22Rv1 (cell line): ENCODE data around the gene ZBTB7A.

Experiments used
- H3K27ac ChIP-seq: fragments of 450-650 bp; 2 replicates; pipeline ENCODE4 v1.5.1; 2017
- ZFX ChIP-seq: fragments of 450-650 bp; IDR thresholded peaks from 2 replicates; pipeline ENCODE4 v1.6.1; 2017; ENCODE audit warnings: antibody characterized with exemption, borderline replicate concordance
- TF ChIP-seq, protein P1 (sequence below): fragments of 450-650 bp; IDR thresholded peaks from 2 replicates; pipeline ENCODE4 v1.5.1; 2017; ENCODE audit warnings: mild to moderate bottlenecking

ZBTB7A gene

DNA sequence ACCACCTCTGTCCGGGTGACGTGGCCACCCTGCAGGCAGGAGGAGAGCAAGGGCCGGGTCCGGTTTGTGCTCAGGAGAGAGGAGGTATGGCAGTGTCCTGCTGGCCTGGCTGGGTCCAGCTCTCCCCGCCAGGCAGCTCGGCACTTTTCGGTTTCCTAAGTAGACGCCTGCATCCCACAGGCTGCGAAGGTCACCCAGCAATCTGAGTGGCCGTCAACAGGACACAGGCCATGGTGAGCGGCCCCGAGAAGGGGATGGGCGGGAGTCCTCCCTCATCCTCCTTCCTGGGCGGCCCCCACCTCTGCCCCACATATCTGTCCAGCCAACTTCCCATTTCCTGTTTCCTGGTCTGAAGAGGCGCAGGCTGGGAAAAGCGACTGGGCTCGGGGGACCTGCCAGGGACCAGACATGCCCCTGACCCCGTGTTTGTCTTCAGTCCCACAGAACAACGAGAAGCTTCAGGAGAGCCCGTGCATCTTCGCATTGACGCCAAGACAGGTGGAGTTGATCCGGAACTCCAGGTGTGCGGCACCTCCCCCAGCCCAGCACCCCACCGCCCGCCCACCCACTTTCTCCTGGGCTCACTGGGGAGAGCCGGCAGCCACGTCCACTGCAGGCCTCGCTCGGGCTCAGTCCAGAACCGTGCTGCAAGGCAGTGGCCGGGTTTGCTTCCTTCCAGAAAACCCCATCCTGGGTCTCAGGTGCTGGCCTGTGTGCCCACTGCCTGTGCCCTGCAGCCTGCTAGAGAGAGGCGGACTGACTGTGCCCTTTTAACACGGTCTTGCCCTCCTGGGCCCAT is 42.9 kb downstream of the ZBTB7A start:
- TF ChIP-seq ZFX: no peak
- TF ChIP-seq, protein P1, sequence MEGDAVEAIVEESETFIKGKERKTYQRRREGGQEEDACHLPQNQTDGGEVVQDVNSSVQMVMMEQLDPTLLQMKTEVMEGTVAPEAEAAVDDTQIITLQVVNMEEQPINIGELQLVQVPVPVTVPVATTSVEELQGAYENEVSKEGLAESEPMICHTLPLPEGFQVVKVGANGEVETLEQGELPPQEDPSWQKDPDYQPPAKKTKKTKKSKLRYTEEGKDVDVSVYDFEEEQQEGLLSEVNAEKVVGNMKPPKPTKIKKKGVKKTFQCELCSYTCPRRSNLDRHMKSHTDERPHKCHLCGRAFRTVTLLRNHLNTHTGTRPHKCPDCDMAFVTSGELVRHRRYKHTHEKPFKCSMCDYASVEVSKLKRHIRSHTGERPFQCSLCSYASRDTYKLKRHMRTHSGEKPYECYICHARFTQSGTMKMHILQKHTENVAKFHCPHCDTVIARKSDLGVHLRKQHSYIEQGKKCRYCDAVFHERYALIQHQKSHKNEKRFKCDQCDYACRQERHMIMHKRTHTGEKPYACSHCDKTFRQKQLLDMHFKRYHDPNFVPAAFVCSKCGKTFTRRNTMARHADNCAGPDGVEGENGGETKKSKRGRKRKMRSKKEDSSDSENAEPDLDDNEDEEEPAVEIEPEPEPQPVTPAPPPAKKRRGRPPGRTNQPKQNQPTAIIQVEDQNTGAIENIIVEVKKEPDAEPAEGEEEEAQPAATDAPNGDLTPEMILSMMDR: no peak
- H3K27ac ChIP-seq: no peak overlapping the region

- H3K27ac ChIP-seq: no peak overlapping the region
- TF ChIP-seq ZFX: no peak
- TF ChIP-seq, protein P1: no peak
Measured at GRCh38 chr19:4019578-4019977, 47.1 kb downstream of the ZBTB7A start.

GRCh38 chr19:4018775-4019504 is 47.8 kb downstream of the ZBTB7A start:
- no peak overlapping the region for H3K27ac ChIP-seq
- TF ChIP-seq ZFX: no peak
- TF ChIP-seq, protein P1: no peak

GRCh38 chr19:4018140-4018613 is 48.5 kb downstream of the ZBTB7A start:
- TF ChIP-seq, protein P1: no peak
- TF ChIP-seq ZFX: no peak
- no peak overlapping the region for H3K27ac ChIP-seq

GRCh38 chr19:4016903-4017638 is 49.6 kb downstream of the ZBTB7A start:
- TF ChIP-seq, protein P1: no peak
- no peak for TF ChIP-seq ZFX
- no peak overlapping the region for H3K27ac ChIP-seq

DNA sequence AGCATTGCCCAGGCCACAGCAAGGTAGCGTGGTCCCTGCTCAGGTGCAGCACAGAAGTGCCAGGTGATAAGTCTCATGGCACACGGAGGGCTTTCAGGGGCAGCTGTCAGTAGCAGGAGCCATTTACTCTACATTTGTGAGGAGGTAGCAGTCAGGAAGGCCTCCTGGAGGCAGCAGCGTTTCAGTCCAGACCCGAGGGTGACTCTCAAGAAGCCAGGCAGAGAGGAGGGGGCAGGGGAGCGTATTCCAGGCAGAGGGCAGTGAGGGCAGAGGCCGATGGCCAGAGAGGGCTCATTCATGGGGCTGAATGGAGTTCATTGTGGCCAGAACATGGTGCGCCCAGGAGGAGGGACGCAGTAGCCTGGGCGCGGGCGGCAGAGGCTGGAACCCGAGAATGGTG is 50.2 kb downstream of the ZBTB7A start:
- H3K27ac ChIP-seq: no peak overlapping the region
- TF ChIP-seq, protein P1: no peak
- TF ChIP-seq ZFX: no peak
